ENCODE data around the gene MEIOB. TPM values are rescaled to one million over a fixed set of nuclear protein-coding genes. Genes with fewer than 3 reads are reported as not detected.

MEIOB gene
- total RNA-seq, 1 experiment from 2014 or later = 1.3 TPM

DNA sequence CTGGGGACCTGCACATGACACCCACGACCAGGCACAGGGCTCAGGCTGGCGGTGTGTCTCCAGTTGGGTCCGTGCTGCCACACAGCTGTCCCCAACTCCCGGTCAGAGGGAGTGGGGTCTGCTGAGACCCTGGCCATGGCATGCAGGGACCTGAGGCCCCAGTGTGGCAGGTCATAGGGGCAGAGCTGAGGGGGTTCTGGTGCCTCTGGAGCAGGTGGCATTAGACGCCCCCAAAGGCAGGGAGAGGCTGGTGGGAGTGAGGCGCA, 85.0 kb downstream of the MEIOB start:
- no peak overlapping the region for H3K4me3 Mint-ChIP-seq
- H3K27me3 Mint-ChIP-seq (ENCODE audit: low read depth) = no peaks in the 10 kb centered on the region
- H3K14ac ChIP-seq (ENCODE audit: insufficient read depth, low read length) = no peak overlapping the region
- no peaks in the 10 kb centered on the region for H3K27me3 ChIP-seq (ENCODE audit: insufficient read depth, low read length)
- no peak for DNase-seq
- TF ChIP-seq, protein P1, sequence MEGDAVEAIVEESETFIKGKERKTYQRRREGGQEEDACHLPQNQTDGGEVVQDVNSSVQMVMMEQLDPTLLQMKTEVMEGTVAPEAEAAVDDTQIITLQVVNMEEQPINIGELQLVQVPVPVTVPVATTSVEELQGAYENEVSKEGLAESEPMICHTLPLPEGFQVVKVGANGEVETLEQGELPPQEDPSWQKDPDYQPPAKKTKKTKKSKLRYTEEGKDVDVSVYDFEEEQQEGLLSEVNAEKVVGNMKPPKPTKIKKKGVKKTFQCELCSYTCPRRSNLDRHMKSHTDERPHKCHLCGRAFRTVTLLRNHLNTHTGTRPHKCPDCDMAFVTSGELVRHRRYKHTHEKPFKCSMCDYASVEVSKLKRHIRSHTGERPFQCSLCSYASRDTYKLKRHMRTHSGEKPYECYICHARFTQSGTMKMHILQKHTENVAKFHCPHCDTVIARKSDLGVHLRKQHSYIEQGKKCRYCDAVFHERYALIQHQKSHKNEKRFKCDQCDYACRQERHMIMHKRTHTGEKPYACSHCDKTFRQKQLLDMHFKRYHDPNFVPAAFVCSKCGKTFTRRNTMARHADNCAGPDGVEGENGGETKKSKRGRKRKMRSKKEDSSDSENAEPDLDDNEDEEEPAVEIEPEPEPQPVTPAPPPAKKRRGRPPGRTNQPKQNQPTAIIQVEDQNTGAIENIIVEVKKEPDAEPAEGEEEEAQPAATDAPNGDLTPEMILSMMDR (conservative IDR thresholded peaks at IDR 0.05) = no peak
- H3K9ac ChIP-seq (ENCODE audit: extremely low read depth, insufficient read length, low read length) = no peak overlapping the region
- H3K36me3 Mint-ChIP-seq (ENCODE audit: insufficient read depth in 1 of 3, low read depth in 3 of 3) = peaks cover 5 to 17% (median 15%) of the 10 kb centered on the region in 3 experiments; a peak in 6 of 7 replicates
- no peak overlapping the region for H3K27ac ChIP-seq (ENCODE audit: insufficient read length, low read depth, low read length)
- no peak overlapping the region for H3K4ac ChIP-seq (ENCODE audit: low read depth, low read length)
- H3K9me3 ChIP-seq (ENCODE audit: control insufficient read depth, low read depth, low read length) = no peaks in the 10 kb centered on the region
- peaks cover 5% of the 10 kb centered on the region for H3K79me1 ChIP-seq (ENCODE audit: insufficient read depth, low read depth, low read length, poor library complexity, severe bottlenecking)
- peaks cover 0 to 6% of the 10 kb centered on the region in 2 experiments; a peak in 1 of 4 replicates for H3K4me1 Mint-ChIP-seq
- no peak overlapping the region for H2AFZ ChIP-seq (ENCODE audit: low read length)
- no peak overlapping the region for H4K91ac ChIP-seq (ENCODE audit: insufficient read length, low read depth, low read length)
- no peak overlapping the region for H2BK12ac ChIP-seq (ENCODE audit: insufficient read length, low read depth, low read length)
- no peak overlapping the region for H3K56ac ChIP-seq (ENCODE audit: insufficient read length, low read depth, low read length)
- no peaks in the 10 kb centered on the region for H3K23me2 ChIP-seq (ENCODE audit: insufficient read length, low read depth, low read length, poor library complexity, severe bottlenecking)
- no peak overlapping the region for H3K23ac ChIP-seq (ENCODE audit: insufficient read length, low read depth, low read length)
- no peak overlapping the region for H2BK5ac ChIP-seq (ENCODE audit: insufficient read length, low read length)
- no peak overlapping the region for H2BK120ac ChIP-seq (ENCODE audit: low read depth, low read length, poor library complexity, severe bottlenecking)
- H3K27ac Mint-ChIP-seq = no peak overlapping the region
- H2BK20ac ChIP-seq (ENCODE audit: low read depth, low read length, poor library complexity, severe bottlenecking) = no peak overlapping the region
- H3K18ac ChIP-seq (ENCODE audit: insufficient read length, low read depth, low read length) = no peak overlapping the region
- H3K79me2 ChIP-seq (ENCODE audit: insufficient read depth, low read length) = peaks cover 8% of the 10 kb centered on the region; the same call in 1 of the 2 replicates
- no peak overlapping the region for H3T11ph ChIP-seq (ENCODE audit: low read length)
- H4K20me1 ChIP-seq (ENCODE audit: control insufficient read depth, insufficient read depth, insufficient read length) = no peaks in the 10 kb centered on the region
- H3K4me1 ChIP-seq (ENCODE audit: insufficient read depth, low read length) = no peaks in the 10 kb centered on the region; the same call in 1 of the 2 replicates
- no peak overlapping the region for H3K4me2 ChIP-seq (ENCODE audit: insufficient read depth, insufficient read length, low read length)
- H4K8ac ChIP-seq (replicated peaks; ENCODE audit: insufficient read length, low read depth, low read length) = no peak overlapping the region
- no peak overlapping the region for H2BK15ac ChIP-seq (ENCODE audit: low read depth, low read length)
- no peaks in the 10 kb centered on the region for H3K9me3 Mint-ChIP-seq
- no CpG with 5 or more reads among the region's 6 CpGs for WGBS (ENCODE audit: extremely low coverage, insufficient read length, low lambda C conversion rate)
- no peak overlapping the region for H2AK5ac ChIP-seq (ENCODE audit: insufficient read length, low read length)
- no peak overlapping the region for H4K5ac ChIP-seq (ENCODE audit: insufficient read length, low read depth, low read length)

All from H9 (cell line).